Calu3 (cell line): ENCODE measurements around the gene PSTK. TPM values are rescaled to one million over a fixed set of nuclear protein-coding genes. Genes with fewer than 3 reads are reported as not detected.

Experiments
- BruUV-seq: library from RNA; stranded (reverse); fragments of 400-500 nt; replicated peaks from 2 replicates; lab custom pipeline; 2021; lab: Mats Ljungman, UMichigan
- CTCF ChIA-PET: fragments of 300-600 bp; sonication (Branson Sonifier 250); formaldehyde crosslinking; loops from one replicate; lab custom pipeline; 2022; ENCODE audit warnings: antibody characterized with exemption; lab: Charles Lee
- DNase-seq: peaks from one replicate; pipeline ENCODE4 v3.0.0; 2022
- H3K27ac Mint-ChIP-seq: one replicate; pipeline ENCODE4 v1.8.0; 2022; ENCODE audit warnings: mixed read lengths; ENCODE audit not compliant: unreplicated experiment
- H3K27me3 Mint-ChIP-seq: one replicate; pipeline ENCODE4 v1.8.0; 2022; ENCODE audit warnings: mixed read lengths; ENCODE audit not compliant: unreplicated experiment
- H3K36me3 Mint-ChIP-seq: one replicate; pipeline ENCODE4 v1.8.0; 2022; ENCODE audit warnings: mild to moderate bottlenecking, moderate library complexity, mixed read lengths; ENCODE audit not compliant: insufficient read depth, unreplicated experiment
- H3K4me1 Mint-ChIP-seq: one replicate; pipeline ENCODE4 v1.8.0; 2022; ENCODE audit warnings: mild to moderate bottlenecking, low read depth, mixed read lengths; ENCODE audit not compliant: unreplicated experiment
- H3K4me3 Mint-ChIP-seq: one replicate; pipeline ENCODE4 v1.8.0; 2022; ENCODE audit warnings: mild to moderate bottlenecking, low read depth, moderate library complexity, mixed read lengths; ENCODE audit not compliant: unreplicated experiment
- H3K9me3 Mint-ChIP-seq: one replicate; pipeline ENCODE4 v1.8.0; 2022; ENCODE audit warnings: low read depth, mixed read lengths; ENCODE audit not compliant: unreplicated experiment
- intact Hi-C: fragments of 100-400 bp; cut with micrococcal nuclease; formaldehyde crosslinking; loops from one replicate; pipeline ENCODE4 v1.10.0; 2022; ENCODE audit not compliant: unreplicated experiment
- total RNA-seq: library from RNA; stranded (reverse); gene quantifications from 2 replicates; pipeline ENCODE4 v1.2.3, GENCODE V29; 2022
- TF ChIP-seq, protein P1 (sequence below): fragments of 200-600 bp; IDR thresholded peaks from one replicate; pipeline ENCODE4 v1.8.0; 2022; ENCODE audit warnings: antibody characterized with exemption; ENCODE audit not compliant: unreplicated experiment

The PSTK gene
- total RNA-seq, 1 experiment from 2014 or later, result 1.2 TPM

GRCh38 chr10:122955892-122956291 is 24.3 kb upstream of the PSTK start:
- CTCF ChIA-PET, result no interaction called here
- TF ChIP-seq, protein P1, sequence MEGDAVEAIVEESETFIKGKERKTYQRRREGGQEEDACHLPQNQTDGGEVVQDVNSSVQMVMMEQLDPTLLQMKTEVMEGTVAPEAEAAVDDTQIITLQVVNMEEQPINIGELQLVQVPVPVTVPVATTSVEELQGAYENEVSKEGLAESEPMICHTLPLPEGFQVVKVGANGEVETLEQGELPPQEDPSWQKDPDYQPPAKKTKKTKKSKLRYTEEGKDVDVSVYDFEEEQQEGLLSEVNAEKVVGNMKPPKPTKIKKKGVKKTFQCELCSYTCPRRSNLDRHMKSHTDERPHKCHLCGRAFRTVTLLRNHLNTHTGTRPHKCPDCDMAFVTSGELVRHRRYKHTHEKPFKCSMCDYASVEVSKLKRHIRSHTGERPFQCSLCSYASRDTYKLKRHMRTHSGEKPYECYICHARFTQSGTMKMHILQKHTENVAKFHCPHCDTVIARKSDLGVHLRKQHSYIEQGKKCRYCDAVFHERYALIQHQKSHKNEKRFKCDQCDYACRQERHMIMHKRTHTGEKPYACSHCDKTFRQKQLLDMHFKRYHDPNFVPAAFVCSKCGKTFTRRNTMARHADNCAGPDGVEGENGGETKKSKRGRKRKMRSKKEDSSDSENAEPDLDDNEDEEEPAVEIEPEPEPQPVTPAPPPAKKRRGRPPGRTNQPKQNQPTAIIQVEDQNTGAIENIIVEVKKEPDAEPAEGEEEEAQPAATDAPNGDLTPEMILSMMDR, result no peak
- H3K36me3 Mint-ChIP-seq, result peaks cover 22% of the 10 kb centered on the region

DNA sequence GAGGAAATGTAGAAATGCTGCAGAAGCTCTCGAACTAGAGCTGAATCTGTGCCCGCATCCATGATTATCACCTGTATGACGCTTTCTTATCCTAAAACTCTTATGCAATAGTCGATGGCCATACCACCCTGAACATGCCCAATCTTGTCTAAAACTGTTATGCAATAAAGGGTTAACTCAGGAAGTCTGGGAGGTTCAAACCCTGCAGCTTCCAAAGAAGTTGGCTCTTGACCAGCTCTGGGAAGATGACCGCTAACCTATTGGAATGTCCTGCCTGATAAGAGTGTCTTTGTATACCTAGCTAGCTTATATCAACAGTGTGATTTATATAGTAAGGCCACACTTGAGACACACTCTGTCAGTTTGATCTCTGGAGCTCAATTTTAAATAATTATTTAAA is 22.7 kb upstream of the PSTK start:
- Mint-ChIP-seq H3K36me3 (peaks cover 22% of the 10 kb centered on the region), H3K4me1 (no peaks in the 10 kb centered on the region), H3K9me3 (no peaks in the 10 kb centered on the region), H3K27me3 (no peaks in the 10 kb centered on the region), H3K4me3 (no peak overlapping the region), H3K27ac (no peak overlapping the region)
- no peak for DNase-seq
- BruUV-seq, result no TSS peak
- intact Hi-C loops, result no loop called here
- CTCF ChIA-PET, result no interaction called here
- TF ChIP-seq, protein P1, result no peak

More at GRCh38 chr10:122955892-122956291, 24.3 kb upstream of the PSTK start:
- H3K4me1 Mint-ChIP-seq, result no peaks in the 10 kb centered on the region
- no peaks in the 10 kb centered on the region for H3K9me3 Mint-ChIP-seq
- BruUV-seq, result no TSS peak
- H3K27ac Mint-ChIP-seq, result no peak overlapping the region
- intact Hi-C loops, result no loop called here
- no peaks in the 10 kb centered on the region for H3K27me3 Mint-ChIP-seq
- no peak for DNase-seq
- H3K4me3 Mint-ChIP-seq, result no peak overlapping the region

DNA sequence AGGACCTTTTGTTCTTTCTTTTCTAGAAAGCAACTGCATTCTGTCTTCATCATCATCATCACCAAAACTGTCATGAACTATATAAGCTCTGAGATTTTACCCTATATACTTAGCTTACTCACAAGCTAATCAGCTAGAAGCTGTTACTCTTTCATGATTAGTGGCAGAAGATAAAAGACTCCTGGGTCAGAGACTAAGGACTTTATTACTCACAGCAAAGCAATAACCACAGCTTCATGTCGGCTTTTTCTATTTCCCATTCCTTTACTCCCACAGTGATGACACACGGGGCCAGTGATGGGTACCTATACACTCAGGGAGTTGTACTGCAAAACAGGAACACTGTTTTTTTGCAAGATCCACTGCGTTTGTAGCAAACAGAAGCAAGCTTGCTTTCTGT is 17.8 kb upstream of the PSTK start:
- Mint-ChIP-seq H3K27me3 (no peaks in the 10 kb centered on the region), H3K36me3 (no peaks in the 10 kb centered on the region), H3K27ac (no peak overlapping the region), H3K4me3 (no peak overlapping the region), H3K9me3 (no peaks in the 10 kb centered on the region), H3K4me1 (no peaks in the 10 kb centered on the region)
- TF ChIP-seq, protein P1, result no peak
- BruUV-seq, result no TSS peak
- intact Hi-C loops, result no loop called here
- DNase-seq, result no peak
- CTCF ChIA-PET, result no interaction called here

DNA sequence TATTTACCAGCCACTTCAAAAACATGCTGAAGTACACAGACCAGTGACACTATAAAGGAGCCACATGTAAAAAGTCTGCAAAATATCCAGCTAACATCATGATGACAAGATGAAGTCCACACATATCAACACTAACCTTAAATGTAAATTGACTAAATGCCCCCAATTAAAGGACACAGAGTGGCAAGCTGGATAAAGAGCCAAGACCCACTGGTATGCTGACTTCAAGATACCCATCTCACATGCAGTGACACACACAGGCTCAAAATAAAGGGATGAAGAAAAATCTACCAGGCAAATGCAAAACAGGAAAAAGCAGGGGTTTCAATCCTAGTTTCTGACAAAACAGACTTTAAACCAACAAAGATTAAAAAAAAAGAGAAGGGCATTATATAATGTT is 13.3 kb upstream of the PSTK start:
- intact Hi-C loops, result no loop called here
- Mint-ChIP-seq H3K27ac (no peak overlapping the region), H3K36me3 (no peaks in the 10 kb centered on the region), H3K4me3 (no peak overlapping the region), H3K27me3 (no peaks in the 10 kb centered on the region), H3K9me3 (peaks cover 12% of the 10 kb centered on the region), H3K4me1 (no peaks in the 10 kb centered on the region)
- CTCF ChIA-PET, result no interaction called here
- TF ChIP-seq, protein P1, result no peak
- BruUV-seq, result no TSS peak
- DNase-seq, result no peak
